ENCODE measurements around the gene RNF145.

RNF145 gene

GRCh38 chr5:159199225-159199624 lies 10.1 kb downstream of the RNF145 start:
- no peak overlapping the region for H3K27ac ChIP-seq
- peak overlapping the region; percentile 38 for H3K4me2 ChIP-seq

GRCh38 chr5:159198063-159199036 lies 11.0 kb downstream of the RNF145 start:
- H3K36me3 ChIP-seq, result peaks cover 73% of the 10 kb centered on the region
- peaks cover 87% of the 10 kb centered on the region for H4K20me1 ChIP-seq
- H3K4me2 ChIP-seq, result peak overlapping the region; percentile 38
- no peak overlapping the region for H3K4me3 ChIP-seq
- no peaks in the 10 kb centered on the region for H3K9me3 ChIP-seq
- H3K27ac ChIP-seq, result no peak overlapping the region
- peaks cover 19% of the 10 kb centered on the region for H3K4me1 ChIP-seq
- no peak overlapping the region for H3K9ac ChIP-seq
- TF ChIP-seq Cebpa-rat (IDR thresholded peaks at IDR 0.05), result no peak
- no peaks in the 10 kb centered on the region for H3K27me3 ChIP-seq

More at GRCh38 chr5:159199225-159199624, 10.1 kb downstream of the RNF145 start:
- Histone ChIP-seq H3K4me3 (no peak overlapping the region), H4K20me1 (peaks cover 88% of the 10 kb centered on the region), H3K9me3 (no peaks in the 10 kb centered on the region), H3K27me3 (no peaks in the 10 kb centered on the region), H3K4me1 (peaks cover 26% of the 10 kb centered on the region), H3K9ac (no peak overlapping the region), H3K36me3 (peaks cover 70% of the 10 kb centered on the region)
- TF ChIP-seq Cebpa-rat (IDR thresholded peaks at IDR 0.05), result no peak

DNA sequence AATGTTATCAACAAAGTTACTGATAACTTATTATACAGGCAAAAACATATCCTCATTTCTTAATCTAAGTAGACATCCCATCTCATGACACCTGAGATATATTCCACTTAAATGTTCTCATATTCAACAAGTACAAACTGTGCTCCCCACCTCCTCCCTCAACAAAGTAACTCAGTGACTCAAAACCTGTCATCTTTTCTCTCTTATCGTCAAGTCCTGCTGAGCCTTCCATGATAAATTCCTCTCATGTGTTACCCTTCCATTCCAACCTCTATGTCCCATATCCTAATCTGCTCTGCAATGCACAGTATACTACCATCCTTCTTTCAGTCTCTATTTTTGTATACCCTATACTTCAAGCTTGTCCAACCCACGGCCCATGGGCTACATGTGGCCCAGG lies 13.6 kb downstream of the RNF145 start:
- H3K36me3 ChIP-seq, result peaks cover 79% of the 10 kb centered on the region
- H3K9ac ChIP-seq, result no peak overlapping the region
- H3K4me3 ChIP-seq, result no peak overlapping the region
- H3K27ac ChIP-seq, result no peak overlapping the region
- H3K4me1 ChIP-seq, result peaks cover 19% of the 10 kb centered on the region
- H3K9me3 ChIP-seq, result no peaks in the 10 kb centered on the region
- no peaks in the 10 kb centered on the region for H3K27me3 ChIP-seq
- peaks cover 83% of the 10 kb centered on the region for H4K20me1 ChIP-seq
- no peak overlapping the region for H3K4me2 ChIP-seq
- no peak for TF ChIP-seq Cebpa-rat (IDR thresholded peaks at IDR 0.05)

DNA sequence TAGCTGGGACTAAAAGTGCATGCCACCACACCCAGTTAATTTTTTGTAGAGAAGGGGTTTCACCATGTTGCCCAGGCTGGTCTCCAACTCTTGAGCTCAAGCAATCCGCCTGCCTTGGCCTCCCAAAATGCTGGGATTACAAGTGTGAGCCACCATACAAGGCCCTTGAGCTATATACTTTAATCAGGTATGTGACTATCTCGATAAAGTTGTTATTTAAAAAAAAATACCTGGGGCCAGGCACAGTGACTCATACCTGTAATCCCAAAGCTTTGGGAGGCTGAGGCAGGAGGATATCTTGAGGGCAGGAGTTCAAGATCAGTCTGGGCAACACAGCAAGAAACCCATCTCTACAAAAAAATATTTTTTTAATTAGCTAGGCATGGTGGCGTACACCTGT lies 19.2 kb downstream of the RNF145 start:
- Histone ChIP-seq H3K9me3 (no peaks in the 10 kb centered on the region), H4K20me1 (peaks cover 55% of the 10 kb centered on the region), H3K27ac (no peak overlapping the region), H3K9ac (no peak overlapping the region), H3K27me3 (no peaks in the 10 kb centered on the region), H3K4me1 (no peaks in the 10 kb centered on the region), H3K4me3 (no peak overlapping the region), H3K4me2 (no peak overlapping the region), H3K36me3 (peaks cover 83% of the 10 kb centered on the region)
- no peak for TF ChIP-seq Cebpa-rat (IDR thresholded peaks at IDR 0.05)

- Histone ChIP-seq H4K20me1 (peaks cover 58% of the 10 kb centered on the region; the same call in 1 of the 2 replicates), H3K9ac (no peak overlapping the region), H3K4me3 (no peak overlapping the region), H3K36me3 (peaks cover 79% of the 10 kb centered on the region), H3K27me3 (no peaks in the 10 kb centered on the region), H3K9me3 (no peaks in the 10 kb centered on the region), H3K27ac (no peak overlapping the region), H3K4me2 (no peak overlapping the region), H3K4me1 (no peaks in the 10 kb centered on the region)
- TF ChIP-seq Cebpa-rat (IDR thresholded peaks at IDR 0.05), result no peak
These were observed 20.0 kb downstream of the RNF145 start for GRCh38 chr5:159189310-159189709.

DNA sequence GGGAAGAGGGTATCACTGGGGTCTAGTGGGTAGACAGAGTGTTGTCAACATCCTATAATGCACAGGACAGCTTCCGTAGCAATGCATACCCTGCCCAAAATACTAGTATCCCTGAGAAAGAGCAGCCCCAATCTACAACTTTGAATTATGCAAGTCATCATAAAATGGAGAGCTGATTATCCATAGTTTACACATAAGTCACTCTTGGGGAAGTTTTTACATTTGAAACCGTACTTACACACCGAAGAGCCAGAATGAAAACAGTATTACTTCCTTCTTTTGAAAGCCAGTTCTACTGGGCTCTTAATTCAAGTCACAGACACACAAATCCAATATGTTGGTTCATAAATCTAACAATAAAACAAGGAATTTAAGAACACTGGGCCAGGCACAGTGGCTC lies 21.6 kb downstream of the RNF145 start:
- no peak overlapping the region for H3K9ac ChIP-seq
- H3K36me3 ChIP-seq, result peaks cover 67% of the 10 kb centered on the region
- 0 out of 2 replicates have a peak, but pooled peaks cover 5% of the 10 kb centered on the region for H3K4me1 ChIP-seq
- peaks cover 59% of the 10 kb centered on the region; the same call in 1 of the 2 replicates for H4K20me1 ChIP-seq
- H3K4me3 ChIP-seq, result no peak overlapping the region
- H3K27me3 ChIP-seq, result no peaks in the 10 kb centered on the region
- H3K9me3 ChIP-seq, result no peaks in the 10 kb centered on the region
- no peak for TF ChIP-seq Cebpa-rat (IDR thresholded peaks at IDR 0.05)
- no peak overlapping the region for H3K27ac ChIP-seq
- no peak overlapping the region for H3K4me2 ChIP-seq

- no peaks in the 10 kb centered on the region for H3K27me3 ChIP-seq
- H3K4me3 ChIP-seq, result no peak overlapping the region
- peaks cover 56% of the 10 kb centered on the region; the same call in 1 of the 2 replicates for H4K20me1 ChIP-seq
- H3K36me3 ChIP-seq, result peaks cover 61% of the 10 kb centered on the region
- H3K9me3 ChIP-seq, result no peaks in the 10 kb centered on the region
- H3K4me1 ChIP-seq, result 0 out of 2 replicates have a peak, but pooled peaks cover 5% of the 10 kb centered on the region
- TF ChIP-seq Cebpa-rat (IDR thresholded peaks at IDR 0.05), result no peak
- H3K4me2 ChIP-seq, result no peak overlapping the region
- H3K9ac ChIP-seq, result no peak overlapping the region
- no peak overlapping the region for H3K27ac ChIP-seq
These were observed 23.0 kb downstream of the RNF145 start for GRCh38 chr5:159186319-159186718.

DNA sequence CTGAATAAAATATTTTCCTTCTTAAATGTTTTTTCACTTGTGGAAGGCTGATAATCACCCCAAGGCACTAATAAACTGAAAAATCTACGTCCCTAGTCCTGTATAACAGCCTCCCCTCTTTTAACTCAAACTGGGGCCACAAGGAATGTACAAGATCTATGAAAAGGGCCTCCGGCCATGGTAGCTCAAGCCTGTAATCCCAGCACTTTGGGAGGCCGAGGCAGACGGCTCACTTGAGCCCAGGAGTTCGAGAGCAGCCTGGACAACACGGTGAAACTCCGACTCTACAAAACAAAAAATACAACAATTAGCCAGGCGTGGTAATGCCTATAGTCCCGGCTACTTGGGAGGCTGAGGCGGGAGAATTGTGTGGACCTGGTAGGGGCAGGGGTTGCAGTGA lies 23.6 kb downstream of the RNF145 start:
- Histone ChIP-seq H3K27ac (no peak overlapping the region), H3K27me3 (no peaks in the 10 kb centered on the region), H3K36me3 (peaks cover 61% of the 10 kb centered on the region), H3K4me3 (no peak overlapping the region), H3K4me1 (0 out of 2 replicates have a peak, but pooled peaks cover 5% of the 10 kb centered on the region), H3K9me3 (no peaks in the 10 kb centered on the region), H4K20me1 (peaks cover 58% of the 10 kb centered on the region), H3K9ac (no peak overlapping the region), H3K4me2 (no peak overlapping the region)
- no peak for TF ChIP-seq Cebpa-rat (IDR thresholded peaks at IDR 0.05)

- no peaks in the 10 kb centered on the region for H3K9me3 ChIP-seq
- TF ChIP-seq Cebpa-rat (IDR thresholded peaks at IDR 0.05), result no peak
- H3K9ac ChIP-seq, result no peak overlapping the region
- no peak overlapping the region for H3K4me2 ChIP-seq
- H3K27ac ChIP-seq, result no peak overlapping the region
- 0 out of 2 replicates have a peak, but pooled peaks cover 5% of the 10 kb centered on the region for H3K4me1 ChIP-seq
- H3K4me3 ChIP-seq, result no peak overlapping the region
- peaks cover 66% of the 10 kb centered on the region for H4K20me1 ChIP-seq
- H3K36me3 ChIP-seq, result peaks cover 62% of the 10 kb centered on the region
- no peaks in the 10 kb centered on the region for H3K27me3 ChIP-seq
These were observed 24.4 kb downstream of the RNF145 start for GRCh38 chr5:159184858-159185381.

GRCh38 chr5:159184236-159184635 lies 25.1 kb downstream of the RNF145 start:
- no peaks in the 10 kb centered on the region for H3K27me3 ChIP-seq
- H3K4me1 ChIP-seq, result 0 out of 2 replicates have a peak, but pooled peaks cover 5% of the 10 kb centered on the region
- H3K9ac ChIP-seq, result no peak overlapping the region
- H3K36me3 ChIP-seq, result peaks cover 60% of the 10 kb centered on the region
- peaks cover 72% of the 10 kb centered on the region for H4K20me1 ChIP-seq
- H3K4me2 ChIP-seq, result no peak overlapping the region
- no peak overlapping the region for H3K27ac ChIP-seq
- H3K4me3 ChIP-seq, result no peak overlapping the region
- H3K9me3 ChIP-seq, result no peaks in the 10 kb centered on the region
- TF ChIP-seq Cebpa-rat (IDR thresholded peaks at IDR 0.05), result no peak
